Measurements from ENCODE around the gene ALS2. TPM values are rescaled to one million over a fixed set of nuclear protein-coding genes. Genes with fewer than 3 reads are reported as not detected.
A peak's percentile ranks its signal among the peaks of the same experiment; 100 is the strongest.

ALS2 gene
- total RNA-seq, 1 experiment from 2014 or later = 47.5 TPM

DNA sequence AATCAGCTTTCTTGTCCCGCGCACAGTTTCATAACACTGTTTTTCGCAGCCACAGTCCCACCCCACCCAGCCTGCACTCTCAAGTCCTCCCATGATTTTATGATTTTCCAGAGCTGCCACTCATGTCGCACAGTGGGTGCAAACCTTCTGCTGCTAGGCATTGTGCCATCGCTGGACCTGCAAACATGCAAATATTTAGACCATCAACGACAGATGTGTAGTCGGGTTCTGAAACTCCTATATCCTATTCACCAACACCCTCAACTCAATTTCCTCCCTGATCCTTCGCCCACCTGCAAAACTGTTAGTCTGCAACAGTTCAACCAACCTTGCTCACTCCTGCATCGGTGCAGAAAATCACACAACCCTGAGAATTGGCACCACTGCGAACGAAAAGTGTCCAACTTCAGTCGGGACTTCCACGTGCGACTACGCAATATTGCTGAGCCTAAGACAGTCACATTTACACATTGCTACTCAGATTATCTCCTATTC, 871 bp upstream of the ALS2 start:
- Histone ChIP-seq H3K4me1 (ENCODE audit: control insufficient read depth, insufficient read depth, low read length) (peaks cover 23% of the 10 kb centered on the region), H3K36me3 (ENCODE audit: control insufficient read depth, insufficient read depth, low read length) (no peaks in the 10 kb centered on the region; the same call in none of the 2 replicates), H3K4me3 (ENCODE audit: low read depth in 2 of 2, low read length in 2 of 2) (peak overlapping the region; percentile 73 to 99), H3K27ac (ENCODE audit: low read length) (peak overlapping the region; percentile 95), H3K27me3 (ENCODE audit: control insufficient read depth, insufficient read depth, low read length) (no peaks in the 10 kb centered on the region), H3K9me3 (ENCODE audit: control insufficient read depth, insufficient read depth, low read depth, low read length) (no peaks in the 10 kb centered on the region)
- intact Hi-C loops (cut with micrococcal nuclease; ENCODE audit: unreplicated experiment) (no loop called here), in situ Hi-C loops (cut with HindIII; ENCODE audit: low pct_unique_long_range_greater_than_20kb, low sequenced_read_pairs) (no loop called here)
- ATAC-seq (peak; percentile 39), DNase-seq (ENCODE audit: low read depth, low spot score) (peak; percentile 8)
- CTCF ChIA-PET = no interaction called here
- no TSS peak for BruUV-seq (replicated peaks)
- POLR2A ChIA-PET = interaction anchor here (1.1 kb wide), 1 partner anchor 13 kb away, joined by 9 read pairs; no protein-coding TSS in a partner anchor
- TF ChIP-seq, protein P1, sequence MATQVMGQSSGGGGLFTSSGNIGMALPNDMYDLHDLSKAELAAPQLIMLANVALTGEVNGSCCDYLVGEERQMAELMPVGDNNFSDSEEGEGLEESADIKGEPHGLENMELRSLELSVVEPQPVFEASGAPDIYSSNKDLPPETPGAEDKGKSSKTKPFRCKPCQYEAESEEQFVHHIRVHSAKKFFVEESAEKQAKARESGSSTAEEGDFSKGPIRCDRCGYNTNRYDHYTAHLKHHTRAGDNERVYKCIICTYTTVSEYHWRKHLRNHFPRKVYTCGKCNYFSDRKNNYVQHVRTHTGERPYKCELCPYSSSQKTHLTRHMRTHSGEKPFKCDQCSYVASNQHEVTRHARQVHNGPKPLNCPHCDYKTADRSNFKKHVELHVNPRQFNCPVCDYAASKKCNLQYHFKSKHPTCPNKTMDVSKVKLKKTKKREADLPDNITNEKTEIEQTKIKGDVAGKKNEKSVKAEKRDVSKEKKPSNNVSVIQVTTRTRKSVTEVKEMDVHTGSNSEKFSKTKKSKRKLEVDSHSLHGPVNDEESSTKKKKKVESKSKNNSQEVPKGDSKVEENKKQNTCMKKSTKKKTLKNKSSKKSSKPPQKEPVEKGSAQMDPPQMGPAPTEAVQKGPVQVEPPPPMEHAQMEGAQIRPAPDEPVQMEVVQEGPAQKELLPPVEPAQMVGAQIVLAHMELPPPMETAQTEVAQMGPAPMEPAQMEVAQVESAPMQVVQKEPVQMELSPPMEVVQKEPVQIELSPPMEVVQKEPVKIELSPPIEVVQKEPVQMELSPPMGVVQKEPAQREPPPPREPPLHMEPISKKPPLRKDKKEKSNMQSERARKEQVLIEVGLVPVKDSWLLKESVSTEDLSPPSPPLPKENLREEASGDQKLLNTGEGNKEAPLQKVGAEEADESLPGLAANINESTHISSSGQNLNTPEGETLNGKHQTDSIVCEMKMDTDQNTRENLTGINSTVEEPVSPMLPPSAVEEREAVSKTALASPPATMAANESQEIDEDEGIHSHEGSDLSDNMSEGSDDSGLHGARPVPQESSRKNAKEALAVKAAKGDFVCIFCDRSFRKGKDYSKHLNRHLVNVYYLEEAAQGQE (IDR thresholded peaks at IDR 0.05; ENCODE audit: insufficient read depth in 1 of 2, low read depth in 2 of 2, low read length in 1 of 2) = no peak

DNA sequence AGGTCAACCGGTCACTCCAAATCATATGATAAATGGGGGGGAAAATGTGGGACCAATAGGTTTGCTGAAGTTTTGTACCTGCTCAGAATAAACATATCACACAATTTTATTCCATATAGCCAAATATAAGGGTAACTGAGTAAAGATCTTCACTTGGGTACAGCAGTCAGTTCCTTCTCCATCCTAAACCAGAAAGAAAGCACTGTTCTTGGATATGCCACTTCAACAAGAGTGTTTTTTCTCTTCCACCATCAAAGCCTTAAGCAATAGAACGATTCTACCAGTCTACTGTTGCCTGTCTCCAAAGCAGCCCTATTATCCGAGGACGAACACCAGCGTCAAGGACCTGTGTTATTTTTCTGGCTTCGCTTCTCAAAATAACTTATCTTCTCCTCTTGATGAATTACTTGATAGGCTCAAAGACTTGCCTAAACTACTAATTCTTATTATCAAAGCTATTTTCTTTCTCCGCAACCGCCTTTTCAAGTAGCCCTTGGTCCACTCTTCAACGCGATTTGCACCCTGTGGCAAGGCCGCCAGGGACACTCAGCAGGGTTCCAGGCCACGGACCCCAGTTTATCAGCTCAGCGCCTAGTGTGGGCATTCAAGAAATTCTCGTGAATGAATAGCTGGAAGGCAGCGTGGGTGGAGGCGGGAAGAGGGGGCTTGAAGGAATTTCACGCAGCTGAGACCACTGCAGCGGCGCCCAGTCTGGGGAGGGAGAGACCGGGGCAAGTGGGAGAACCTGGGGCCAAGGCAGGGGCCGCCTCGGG, 646 bp downstream of the ALS2 start:
- Histone ChIP-seq H3K27ac (ENCODE audit: low read length) (peak overlapping the region; percentile 95), H3K27me3 (ENCODE audit: control insufficient read depth, insufficient read depth, low read length) (no peaks in the 10 kb centered on the region), H3K9me3 (ENCODE audit: control insufficient read depth, insufficient read depth, low read depth, low read length) (no peaks in the 10 kb centered on the region), H3K4me3 (ENCODE audit: low read depth in 2 of 2, low read length in 2 of 2) (peak overlapping the region; percentile 73 to 99), H3K36me3 (ENCODE audit: control insufficient read depth, insufficient read depth, low read length) (no peaks in the 10 kb centered on the region; the same call in none of the 2 replicates), H3K4me1 (ENCODE audit: control insufficient read depth, insufficient read depth, low read length) (peaks cover 37% of the 10 kb centered on the region)
- POLR2A ChIA-PET = interaction anchor here (1.1 kb wide), 1 partner anchor 12 kb away, joined by 9 read pairs; no protein-coding TSS in a partner anchor
- ATAC-seq (peak; percentile 19), DNase-seq (ENCODE audit: low read depth, low spot score) (peak; percentile 20)
- TSS peak; percentile 82 for BruUV-seq (replicated peaks)
- TF ChIP-seq, protein P1 (IDR thresholded peaks at IDR 0.05; ENCODE audit: insufficient read depth in 1 of 2, low read depth in 2 of 2, low read length in 1 of 2) = no peak
- no peak for TF ChIP-seq POLR2AphosphoS5 (IDR thresholded peaks at IDR 0.05; ENCODE audit: low read depth, low read length)
- TF ChIP-seq, protein P2, sequence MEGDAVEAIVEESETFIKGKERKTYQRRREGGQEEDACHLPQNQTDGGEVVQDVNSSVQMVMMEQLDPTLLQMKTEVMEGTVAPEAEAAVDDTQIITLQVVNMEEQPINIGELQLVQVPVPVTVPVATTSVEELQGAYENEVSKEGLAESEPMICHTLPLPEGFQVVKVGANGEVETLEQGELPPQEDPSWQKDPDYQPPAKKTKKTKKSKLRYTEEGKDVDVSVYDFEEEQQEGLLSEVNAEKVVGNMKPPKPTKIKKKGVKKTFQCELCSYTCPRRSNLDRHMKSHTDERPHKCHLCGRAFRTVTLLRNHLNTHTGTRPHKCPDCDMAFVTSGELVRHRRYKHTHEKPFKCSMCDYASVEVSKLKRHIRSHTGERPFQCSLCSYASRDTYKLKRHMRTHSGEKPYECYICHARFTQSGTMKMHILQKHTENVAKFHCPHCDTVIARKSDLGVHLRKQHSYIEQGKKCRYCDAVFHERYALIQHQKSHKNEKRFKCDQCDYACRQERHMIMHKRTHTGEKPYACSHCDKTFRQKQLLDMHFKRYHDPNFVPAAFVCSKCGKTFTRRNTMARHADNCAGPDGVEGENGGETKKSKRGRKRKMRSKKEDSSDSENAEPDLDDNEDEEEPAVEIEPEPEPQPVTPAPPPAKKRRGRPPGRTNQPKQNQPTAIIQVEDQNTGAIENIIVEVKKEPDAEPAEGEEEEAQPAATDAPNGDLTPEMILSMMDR (IDR thresholded peaks at IDR 0.05) = no peak
- CTCF ChIA-PET = interaction anchor here (0.6 kb wide), 1 partner anchor 50 kb away, joined by 3 read pairs; no protein-coding TSS in a partner anchor
- intact Hi-C loops (cut with micrococcal nuclease; ENCODE audit: unreplicated experiment) (no loop called here), in situ Hi-C loops (cut with HindIII; ENCODE audit: low pct_unique_long_range_greater_than_20kb, low sequenced_read_pairs) (no loop called here)

All from Panc1 (cell line).